Dedifferentiated amniotic fluid mesenchymal stem cell (primary cell): ENCODE measurements around the gene RABGEF1.
"Not testable (repeated sequence)": the region's sequence is repeated elsewhere in the genome, so short reads cannot be mapped to it uniquely, and the experiment has no call there.

Source experiments
- DNase-seq: peaks from one replicate; pipeline ENCODE4 v3.0.0-alpha.2; 2016; ENCODE audit errors: extremely low spot score

The RABGEF1 gene

GRCh38 chr7:66810716-66811115 lies 70.2 kb downstream of the RABGEF1 start:
- no peak for DNase-seq

- DNase-seq: not testable (repeated sequence)
Observed at GRCh38 chr7:66815186-66815875, 74.8 kb downstream of the RABGEF1 start.

- no peak for DNase-seq
Observed at GRCh38 chr7:66815951-66816350, 75.4 kb downstream of the RABGEF1 start.

GRCh38 chr7:66816658-66817057 lies 76.1 kb downstream of the RABGEF1 start:
- DNase-seq: not testable (repeated sequence)

- not testable (repeated sequence) for DNase-seq
Observed at GRCh38 chr7:66817208-66817795, 76.8 kb downstream of the RABGEF1 start.

- DNase-seq: not testable (repeated sequence)
Observed at GRCh38 chr7:66817956-66818355, 77.4 kb downstream of the RABGEF1 start.

GRCh38 chr7:66824041-66824440 lies 83.5 kb downstream of the RABGEF1 start:
- no peak for DNase-seq

- DNase-seq: not testable (repeated sequence)
Observed at GRCh38 chr7:66825538-66825937, 85.0 kb downstream of the RABGEF1 start.

- no peak for DNase-seq
Observed at GRCh38 chr7:66826649-66827048, 86.1 kb downstream of the RABGEF1 start.

- DNase-seq: not testable (repeated sequence)
Observed at GRCh38 chr7:66830976-66831375, 90.4 kb downstream of the RABGEF1 start.

- no peak for DNase-seq
Observed at GRCh38 chr7:66832531-66833351, 92.2 kb downstream of the RABGEF1 start.

GRCh38 chr7:66837007-66837406 lies 96.5 kb downstream of the RABGEF1 start:
- DNase-seq: no peak

GRCh38 chr7:66837661-66838060 lies 97.1 kb downstream of the RABGEF1 start:
- no peak for DNase-seq

- DNase-seq: no peak
Observed at GRCh38 chr7:66839814-66840213, 99.3 kb downstream of the RABGEF1 start.

GRCh38 chr7:66840316-66840715 lies 99.8 kb downstream of the RABGEF1 start:
- DNase-seq: no peak

- no peak for DNase-seq
Observed at GRCh38 chr7:66841898-66842297, 101.4 kb downstream of the RABGEF1 start.

GRCh38 chr7:66843492-66843891 lies 103.0 kb downstream of the RABGEF1 start:
- DNase-seq: not testable (repeated sequence)

GRCh38 chr7:66844552-66845378 lies 104.2 kb downstream of the RABGEF1 start:
- peak; percentile 98 for DNase-seq

GRCh38 chr7:66845379-66846095 lies 105.0 kb downstream of the RABGEF1 start:
- no peak for DNase-seq

- not testable (repeated sequence) for DNase-seq
Observed at GRCh38 chr7:66846096-66846445, 105.5 kb downstream of the RABGEF1 start.

GRCh38 chr7:66847523-66847855 lies 107.0 kb downstream of the RABGEF1 start:
- DNase-seq: not testable (repeated sequence)
